HepG2 (cell line): ENCODE results near the gene PRKAG1. TPM values are rescaled to one million over a fixed set of nuclear protein-coding genes. Genes with fewer than 3 reads are reported as not detected.

Source experiments
- ATAC-seq: fragments of 200-7000 bp; cut with Tn5 transposase; 3 replicates; pipeline ENCODE4 v1.9.1; 2020; ENCODE audit warnings: mild to moderate bottlenecking, moderate library complexity
- BruUV-seq: library from RNA; stranded (reverse); fragments of 400-500 nt; replicated peaks from 2 replicates; lab custom pipeline; 2021; lab: Mats Ljungman, UMichigan
- CTCF ChIA-PET: fragments of 300-600 bp; formaldehyde crosslinking; extraction: SDS; loops from one replicate; lab custom pipeline; 2021; ENCODE audit warnings: low total read pairs, inconsistent platforms, low intra/inter-chr PET ratio; lab: Yijun Ruan, JAX
- POLR2A ChIA-PET: fragments of 350-600 bp; sonication (Branson Sonifier 250); formaldehyde crosslinking; loops from one replicate; lab custom pipeline; 2020; ENCODE audit warnings: antibody characterized with exemption, inconsistent platforms; lab: Yijun Ruan, JAX
- DNase-seq: peaks from one replicate; pipeline ENCODE4 v3.0.0-alpha.2; 2015; ENCODE audit warnings: low spot score
- FAIRE-seq: peaks from 3 replicates; lab custom pipeline; 2011; peaks lifted over from hg19 to GRCh38; lab: Jason Lieb, UNC
- H2AFZ ChIP-seq: one replicate; pipeline ENCODE4 v1.6.1; 2011; ENCODE audit warnings: low read length, inconsistent platforms
- H3K27ac ChIP-seq: fragments of 300-600 bp; 3 replicates; pipeline ENCODE4 v1.8.0; 2011; ENCODE audit warnings: mixed run types, mild to moderate bottlenecking, mixed read lengths, low read length, inconsistent platforms; ENCODE audit not compliant: insufficient read depth; ENCODE audit errors: extremely low read length
- H3K27me3 ChIP-seq, 2 experiments: fragments of 200-600 bp in 1 of 2; 2 replicates in 1 of 2; 3 replicates in 1 of 2; pipeline versions ENCODE4 v1.6.0 to v1.8.0; 2011; ENCODE audit warnings: low read length in 2 of 2, mild to moderate bottlenecking in 2 of 2, moderate library complexity in 2 of 2, inconsistent platforms in 1 of 2; ENCODE audit not compliant: insufficient read depth in 2 of 2, control insufficient read depth in 1 of 2
- H3K36me3 ChIP-seq, 2 experiments: fragments of 200-600 bp in 1 of 2; replicated peaks in 1 of 2; 2 replicates in 1 of 2; 3 replicates in 1 of 2; pipeline versions ENCODE4 v1.5.1 to v1.8.0; 2011; ENCODE audit warnings: low read length in 2 of 2, inconsistent platforms in 1 of 2; ENCODE audit not compliant: insufficient read depth in 2 of 2, control insufficient read depth in 1 of 2
- H3K4me1 ChIP-seq: 2 replicates; pipeline ENCODE4 v1.5.1; 2012; ENCODE audit warnings: low read length, inconsistent platforms; ENCODE audit not compliant: insufficient read depth
- H3K4me2 ChIP-seq: 2 replicates; pipeline ENCODE4 v1.6.0; 2011; ENCODE audit warnings: low read depth, low read length, inconsistent platforms
- H3K4me3 ChIP-seq, 3 experiments: fragments of 200-600 bp in 1 of 3; sonication (generic), shearing (Covaris generic) in 1 of 3; replicated peaks in 1 of 3; 2 replicates each; pipeline ENCODE4 v1.5.1; 2011 to 2016; ENCODE audit warnings: low read length in 3 of 3, inconsistent platforms in 2 of 3, low read depth in 2 of 3, mild to moderate bottlenecking in 2 of 3, control low read depth in 1 of 3, mixed read lengths in 1 of 3; ENCODE audit not compliant: insufficient read depth in 1 of 3
- H3K79me2 ChIP-seq: one replicate; pipeline ENCODE4 v1.6.1; 2011; ENCODE audit warnings: low read length, inconsistent platforms; ENCODE audit not compliant: insufficient read depth
- H3K9ac ChIP-seq: 2 replicates; pipeline ENCODE4 v1.6.0; 2011; ENCODE audit warnings: mild to moderate bottlenecking, low read depth, low read length, inconsistent platforms; ENCODE audit not compliant: insufficient read depth
- H3K9me3 ChIP-seq: 2 replicates; pipeline ENCODE4 v1.5.1; 2012; ENCODE audit warnings: mild to moderate bottlenecking, low read length
- H4K20me1 ChIP-seq: 2 replicates; pipeline ENCODE4 v1.6.0; 2011; ENCODE audit warnings: inconsistent platforms, mild to moderate bottlenecking, low read length, moderate library complexity; ENCODE audit not compliant: insufficient read depth
- CREB1 ChIP-seq, 2 experiments: fragments of 450-650 bp in 1 of 2; IDR thresholded peaks; 2 replicates each; pipeline ENCODE4 v1.6.1; 2016 to 2017; ENCODE audit warnings: control low read depth in 1 of 2, mild to moderate bottlenecking in 1 of 2, missing compliant biosample characterization in 1 of 2, missing genetic modification characterization in 1 of 2
- CREM ChIP-seq, 2 experiments: sonication (generic) in 1 of 2; formaldehyde crosslinking in 1 of 2; IDR thresholded peaks; 2 replicates each; pipeline versions ENCODE4 v1.4.0 to v1.6.1; 2016 to 2020; ENCODE audit warnings: antibody characterized with exemption in 1 of 2, mild to moderate bottlenecking in 1 of 2, missing genetic modification reagents in 1 of 2
- ELF1 ChIP-seq: sonication (generic); formaldehyde crosslinking; IDR thresholded peaks from 2 replicates; pipeline ENCODE4 v1.4.0; 2020; ENCODE audit warnings: missing genetic modification reagents
- FOSL2 ChIP-seq: sonication (generic); formaldehyde crosslinking; IDR thresholded peaks from 2 replicates; pipeline ENCODE4 v1.4.0; 2020; ENCODE audit warnings: missing genetic modification reagents
- FOXA3 ChIP-seq: IDR thresholded peaks from 2 replicates; pipeline ENCODE4 v1.6.1; 2016; ENCODE audit warnings: missing genetic modification reagents, missing compliant biosample characterization
- GABPA ChIP-seq, 2 experiments: IDR thresholded peaks; 2 replicates each; pipeline ENCODE4 v1.6.1; 2011 to 2016; ENCODE audit warnings: low read depth in 2 of 2, low read length in 1 of 2, missing biosample characterization in 1 of 2, missing genetic modification characterization in 1 of 2
- HDAC1 ChIP-seq: sonication (generic); formaldehyde crosslinking; IDR thresholded peaks from 2 replicates; pipeline ENCODE4 v1.5.1; 2020; ENCODE audit warnings: mild to moderate bottlenecking, missing genetic modification reagents
- IRF2 ChIP-seq: IDR thresholded peaks from 2 replicates; pipeline ENCODE4 v1.6.1; 2018; ENCODE audit warnings: missing genetic modification reagents, missing compliant biosample characterization
- NBN ChIP-seq: fragments of 450-650 bp; conservative IDR thresholded peaks from 2 replicates; pipeline ENCODE4 v1.6.1; 2017
- PHF8 ChIP-seq: sonication (generic); formaldehyde crosslinking; IDR thresholded peaks from 2 replicates; pipeline ENCODE4 v1.5.0; 2020; ENCODE audit warnings: missing genetic modification reagents
- SUZ12 ChIP-seq: fragments of 150-350 bp; IDR thresholded peaks from 2 replicates; pipeline ENCODE4 v1.6.1; 2014; ENCODE audit warnings: low read depth, low read length
- ZBTB3 ChIP-seq: sonication (generic); formaldehyde crosslinking; IDR thresholded peaks from 2 replicates; pipeline ENCODE4 v1.4.0; 2020; ENCODE audit warnings: low read depth, mild to moderate bottlenecking, moderate library complexity, missing genetic modification reagents, borderline replicate concordance
- ZNF281 ChIP-seq: sonication (generic); formaldehyde crosslinking; IDR thresholded peaks from 2 replicates; pipeline ENCODE4 v1.4.0; 2020; ENCODE audit warnings: missing genetic modification reagents, borderline replicate concordance
- ZNF839 ChIP-seq: sonication (generic); formaldehyde crosslinking; IDR thresholded peaks from 2 replicates; pipeline ENCODE4 v1.4.0; 2020; ENCODE audit warnings: missing genetic modification reagents, mild to moderate bottlenecking, borderline replicate concordance
- WGBS: methylation state at CpG from one replicate; pipeline ENCODE4 v1.1.6; 2017; ENCODE audit warnings: low lambda C conversion rate; 5-methylcytosine and 5-hydroxymethylcytosine counted together
- in situ Hi-C: cut with HindIII; loops from 2 replicates; pipeline ENCODE4 v1.10.0; 2017; ENCODE audit warnings: low pct_unique_long_range_greater_than_20kb; ENCODE audit not compliant: extremely low pct_ligation_motif_present
- intact Hi-C: fragments of 100-400 bp; cut with micrococcal nuclease; formaldehyde crosslinking; loops from one replicate; pipeline ENCODE4 v1.10.0; 2022; ENCODE audit not compliant: unreplicated experiment
- polyA plus RNA-seq, 8 experiments: library from polyadenylated mRNA; depleted of rRNA in 3 of 8; stranded (reverse) in 7 of 8; unstranded in 1 of 8; fragments of >200 nt; fragmentation: Illumina TruSeq in 4 of 8; extraction: Trizol in 4 of 8; gene quantifications; 2 replicates each; pipeline versions ENCODE4 v1.2.1 to v1.2.3, GENCODE V29; 2011 to 2016; ENCODE audit warnings: low read depth in 4 of 8, missing spikeins in 1 of 8, mixed read lengths in 1 of 8; ENCODE audit not compliant: insufficient read depth in 1 of 8
- total RNA-seq, 5 experiments: library from RNA; depleted of rRNA; stranded (reverse); fragments of >200 nt; fragmentation: Illumina TruSeq; extraction: Trizol; gene quantifications; 2 replicates each; pipeline ENCODE4 v1.2.3, GENCODE V29; 2016; ENCODE audit warnings: low read depth in 1 of 5

Gene PRKAG1
- total and polyA plus RNA-seq, 2 of the 13 experiments (the other 11 are each of a cell fraction or from before 2014, with no cell fraction given), result 26.1 to 32.8 TPM

- Histone ChIP-seq H3K27me3 (no peaks in the 10 kb centered on the region; a peak in 1 of 5 replicates), H3K79me2 (peaks cover 60% of the 10 kb centered on the region), H3K4me2 (peak overlapping the region; percentile 98), H3K4me1 (peaks cover 49% of the 10 kb centered on the region), H4K20me1 (peaks cover 56% of the 10 kb centered on the region), H3K9ac (peak overlapping the region; percentile 98; the same call in 1 of the 2 replicates), H2AFZ (no peak overlapping the region), H3K27ac (no peak overlapping the region), H3K9me3 (no peaks in the 10 kb centered on the region), H3K36me3 (peaks cover 18 to 30% of the 10 kb centered on the region in 2 experiments), H3K4me3 (peak overlapping the region; percentile 95 to 100 (median 98))
- DNase-seq (no peak), ATAC-seq (no peak), FAIRE-seq (no peak)
- intact Hi-C loops, result no loop called here
- in situ Hi-C loops, result no loop called here
- no peak for TF ChIP-seq FOSL2 (CRISPR knock-in tag)
- TF ChIP-seq HDAC1, result 0 out of 2 replicates have a peak, but pooled peaks have one; percentile 21
- ChIA-PET CTCF (no interaction called here), POLR2A (interaction anchor here (1.3 to 1.7 kb wide), 3 partner anchors 12 to 207 kb away, joined by 3 to 6 read pairs (median 6); partner anchors contain the start of genes RHEBL1, TUBA1B and TUBA1C)
- WGBS, result 0% methylated on average over 4 of the region's 4 CpGs
- no TSS peak for BruUV-seq
Measured at GRCh38 chr12:49057888-49058287, 39.3 kb upstream of the PRKAG1 start.

GRCh38 chr12:49055978-49056754 lies 37.6 kb upstream of the PRKAG1 start:
- H3K79me2 ChIP-seq, result peaks cover 60% of the 10 kb centered on the region
- H3K4me1 ChIP-seq, result peaks cover 42% of the 10 kb centered on the region
- FAIRE-seq, result peak; percentile 94
- H3K27me3 ChIP-seq, result no peaks in the 10 kb centered on the region; a peak in 1 of 5 replicates
- no peaks in the 10 kb centered on the region for H3K9me3 ChIP-seq
- in situ Hi-C loops (no loop called here), intact Hi-C loops (no loop called here)
- ChIA-PET POLR2A (interaction anchor here (0.9 to 1.2 kb wide), 3 partner anchors 14 to 75 kb away, joined by 3 read pairs; partner anchors contain the start of genes RHEBL1 and TUBA1B), CTCF (no interaction called here)
- no peak overlapping the region for H2AFZ ChIP-seq
- 75% methylated on average over 7 of the region's 7 CpGs for WGBS
- peak; percentile 62 for DNase-seq
- peaks cover 31 to 47% of the 10 kb centered on the region in 2 experiments for H3K36me3 ChIP-seq
- ATAC-seq, result peak; percentile 78
- H3K4me2 ChIP-seq, result peak overlapping the region; percentile 98
- peak overlapping the region; percentile 4 to 95 (median 13); a peak in 3 of 6 replicates for H3K4me3 ChIP-seq
- no peak overlapping the region for H3K27ac ChIP-seq
- no TSS peak for BruUV-seq
- H3K9ac ChIP-seq, result no peak overlapping the region
- peaks cover 56% of the 10 kb centered on the region for H4K20me1 ChIP-seq
- TF ChIP-seq ELF1 (peak; percentile 51; the same call in 1 of the 2 replicates), IRF2 (CRISPR knock-in tag) (0 out of 2 replicates have a peak, but pooled peaks have one; percentile 26), CREM (IDR thresholded peaks at IDR 0.05) (peak; percentile 24; the same call in 1 of the 2 replicates), CREM (CRISPR knock-in tag; IDR thresholded peaks at IDR 0.05) (no peak), ZBTB3 (CRISPR knock-in tag) (no peak), FOXA3 (CRISPR knock-in tag) (0 out of 2 replicates have a peak, but pooled peaks have one; percentile 6), ZNF839 (CRISPR knock-in tag) (no peak), SUZ12 (peak; percentile 48), CREB1 (IDR thresholded peaks at IDR 0.05) (no peak), CREB1 (CRISPR knock-in tag; IDR thresholded peaks at IDR 0.05) (0 out of 2 replicates have a peak, but pooled peaks have one; percentile 26), PHF8 (CRISPR knock-in tag) (no peak), ZNF281 (CRISPR knock-in tag) (no peak), NBN (no peak), GABPA (IDR thresholded peaks at IDR 0.05; ENCODE audit: low read depth, low read length) (peak; percentile 20; the same call in 1 of the 2 replicates), GABPA (CRISPR knock-in tag; IDR thresholded peaks at IDR 0.05; ENCODE audit: low read depth) (0 out of 2 replicates have a peak, but pooled peaks have one; percentile 36)
